ENCODE data around the gene ANKRD29.
"Not testable (repeated sequence)": the region's sequence is repeated elsewhere in the genome, so short reads cannot be mapped to it uniquely, and the experiment has no call there.

GRCh38 chr18:23557511-23557910, 105.2 kb downstream of the ANKRD29 start:
- not testable (repeated sequence) for TF ChIP-seq EZH2, EZH2phosphoT487 (IDR thresholded peaks at IDR 0.05)

All from neural progenitor cell (in vitro differentiated cells).